SK-N-SH (cell line): Measurements from ENCODE around the gene BTG4. TPM values are rescaled to one million over a fixed set of nuclear protein-coding genes. Genes with fewer than 3 reads are reported as not detected.

Experiments used
- EZH2phosphoT487 ChIP-seq: fragments of 200-600 bp; sonication (generic); IDR thresholded peaks from 2 replicates; pipeline ENCODE4 v1.6.1; 2017; ENCODE audit warnings: low read depth, mixed run types, mild to moderate bottlenecking, antibody characterized with exemption, moderate library complexity, borderline replicate concordance
- FOSL2 ChIP-seq: IDR thresholded peaks from 2 replicates; pipeline ENCODE4 v1.4.0; 2012; ENCODE audit warnings: low read depth, mild to moderate bottlenecking, moderate library complexity, borderline replicate concordance
- FOXM1 ChIP-seq: IDR thresholded peaks from 2 replicates; pipeline ENCODE4 v1.4.0; 2012; ENCODE audit warnings: low read depth, mild to moderate bottlenecking
- JUND ChIP-seq: IDR thresholded peaks from 2 replicates; pipeline ENCODE4 v1.4.0; 2012
- MAX ChIP-seq: IDR thresholded peaks from 2 replicates; pipeline ENCODE4 v1.4.0; 2012; ENCODE audit warnings: low read depth
- MXI1 ChIP-seq: IDR thresholded peaks from 2 replicates; pipeline ENCODE4 v1.6.1; 2012; ENCODE audit warnings: mild to moderate bottlenecking, low read depth, low read length, improper control_type of control experiment
- NRF1 ChIP-seq: IDR thresholded peaks from 2 replicates; pipeline ENCODE4 v1.6.1; 2012; ENCODE audit warnings: low read depth, mild to moderate bottlenecking, low read length
- RCOR1 ChIP-seq: fragments of 150-350 bp; IDR thresholded peaks from 2 replicates; pipeline ENCODE4 v1.6.1; 2017; ENCODE audit warnings: antibody characterized with exemption, low read length
- RFX5 ChIP-seq: IDR thresholded peaks from 2 replicates; pipeline ENCODE4 v1.6.1; 2012; ENCODE audit warnings: mild to moderate bottlenecking, improper control_type of control experiment, low read length
- RXRA ChIP-seq: IDR thresholded peaks from 2 replicates; pipeline ENCODE4 v1.4.0; 2012; ENCODE audit warnings: low read depth, mild to moderate bottlenecking, borderline replicate concordance
- TAF1 ChIP-seq: IDR thresholded peaks from 2 replicates; pipeline ENCODE4 v1.6.1; 2012; ENCODE audit warnings: low read depth, mild to moderate bottlenecking, low read length, moderate library complexity, borderline replicate concordance
- TCF12 ChIP-seq: IDR thresholded peaks from 2 replicates; pipeline ENCODE4 v1.4.0; 2012
- TEAD4 ChIP-seq: IDR thresholded peaks from 2 replicates; pipeline ENCODE4 v1.4.0; 2012; ENCODE audit warnings: mild to moderate bottlenecking, borderline replicate concordance; ENCODE audit not compliant: insufficient read depth
- ZBTB33 ChIP-seq: IDR thresholded peaks from 2 replicates; pipeline ENCODE4 v1.4.0; 2012; ENCODE audit warnings: low read depth, borderline replicate concordance
- polyA plus RNA-seq, 3 experiments: library from polyadenylated mRNA; depleted of rRNA; stranded (reverse); fragments of >200 nt; gene quantifications; 2 replicates each; pipeline ENCODE4 v1.2.3, GENCODE V29; 2012
- TF ChIP-seq, protein P1 (sequence below): IDR thresholded peaks from 2 replicates; pipeline ENCODE4 v1.6.1; 2012; ENCODE audit warnings: mild to moderate bottlenecking, low read depth, low read length, moderate library complexity
- TF ChIP-seq, protein P2 (sequence below): fragments of 200-600 bp; sonication (generic); IDR thresholded peaks from 2 replicates; pipeline ENCODE4 v1.6.1; 2017; ENCODE audit warnings: antibody characterized with exemption, mild to moderate bottlenecking, moderate library complexity

The BTG4 gene
- polyA plus RNA-seq, 1 of the 3 experiments (the other 2 are of a cell fraction) = 0.26 TPM

- TF ChIP-seq RXRA (peak; percentile 44; the same call in 1 of the 2 replicates), MAX (no peak), JUND (peak; percentile 74), EZH2phosphoT487 (no peak), FOXM1 (no peak), FOSL2 (peak; percentile 56; the same call in 1 of the 2 replicates), TAF1 (no peak), MXI1 (no peak), TEAD4 (peak; percentile 85), TCF12 (peak; percentile 74), RFX5 (no peak), ZBTB33 (no peak), NRF1 (no peak), RCOR1 (no peak)
- TF ChIP-seq, protein P1, sequence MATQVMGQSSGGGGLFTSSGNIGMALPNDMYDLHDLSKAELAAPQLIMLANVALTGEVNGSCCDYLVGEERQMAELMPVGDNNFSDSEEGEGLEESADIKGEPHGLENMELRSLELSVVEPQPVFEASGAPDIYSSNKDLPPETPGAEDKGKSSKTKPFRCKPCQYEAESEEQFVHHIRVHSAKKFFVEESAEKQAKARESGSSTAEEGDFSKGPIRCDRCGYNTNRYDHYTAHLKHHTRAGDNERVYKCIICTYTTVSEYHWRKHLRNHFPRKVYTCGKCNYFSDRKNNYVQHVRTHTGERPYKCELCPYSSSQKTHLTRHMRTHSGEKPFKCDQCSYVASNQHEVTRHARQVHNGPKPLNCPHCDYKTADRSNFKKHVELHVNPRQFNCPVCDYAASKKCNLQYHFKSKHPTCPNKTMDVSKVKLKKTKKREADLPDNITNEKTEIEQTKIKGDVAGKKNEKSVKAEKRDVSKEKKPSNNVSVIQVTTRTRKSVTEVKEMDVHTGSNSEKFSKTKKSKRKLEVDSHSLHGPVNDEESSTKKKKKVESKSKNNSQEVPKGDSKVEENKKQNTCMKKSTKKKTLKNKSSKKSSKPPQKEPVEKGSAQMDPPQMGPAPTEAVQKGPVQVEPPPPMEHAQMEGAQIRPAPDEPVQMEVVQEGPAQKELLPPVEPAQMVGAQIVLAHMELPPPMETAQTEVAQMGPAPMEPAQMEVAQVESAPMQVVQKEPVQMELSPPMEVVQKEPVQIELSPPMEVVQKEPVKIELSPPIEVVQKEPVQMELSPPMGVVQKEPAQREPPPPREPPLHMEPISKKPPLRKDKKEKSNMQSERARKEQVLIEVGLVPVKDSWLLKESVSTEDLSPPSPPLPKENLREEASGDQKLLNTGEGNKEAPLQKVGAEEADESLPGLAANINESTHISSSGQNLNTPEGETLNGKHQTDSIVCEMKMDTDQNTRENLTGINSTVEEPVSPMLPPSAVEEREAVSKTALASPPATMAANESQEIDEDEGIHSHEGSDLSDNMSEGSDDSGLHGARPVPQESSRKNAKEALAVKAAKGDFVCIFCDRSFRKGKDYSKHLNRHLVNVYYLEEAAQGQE = no peak
- TF ChIP-seq, protein P2, sequence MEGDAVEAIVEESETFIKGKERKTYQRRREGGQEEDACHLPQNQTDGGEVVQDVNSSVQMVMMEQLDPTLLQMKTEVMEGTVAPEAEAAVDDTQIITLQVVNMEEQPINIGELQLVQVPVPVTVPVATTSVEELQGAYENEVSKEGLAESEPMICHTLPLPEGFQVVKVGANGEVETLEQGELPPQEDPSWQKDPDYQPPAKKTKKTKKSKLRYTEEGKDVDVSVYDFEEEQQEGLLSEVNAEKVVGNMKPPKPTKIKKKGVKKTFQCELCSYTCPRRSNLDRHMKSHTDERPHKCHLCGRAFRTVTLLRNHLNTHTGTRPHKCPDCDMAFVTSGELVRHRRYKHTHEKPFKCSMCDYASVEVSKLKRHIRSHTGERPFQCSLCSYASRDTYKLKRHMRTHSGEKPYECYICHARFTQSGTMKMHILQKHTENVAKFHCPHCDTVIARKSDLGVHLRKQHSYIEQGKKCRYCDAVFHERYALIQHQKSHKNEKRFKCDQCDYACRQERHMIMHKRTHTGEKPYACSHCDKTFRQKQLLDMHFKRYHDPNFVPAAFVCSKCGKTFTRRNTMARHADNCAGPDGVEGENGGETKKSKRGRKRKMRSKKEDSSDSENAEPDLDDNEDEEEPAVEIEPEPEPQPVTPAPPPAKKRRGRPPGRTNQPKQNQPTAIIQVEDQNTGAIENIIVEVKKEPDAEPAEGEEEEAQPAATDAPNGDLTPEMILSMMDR = no peak
Measured at GRCh38 chr11:111521135-111521534, 8.9 kb upstream of the BTG4 start (continued).
